ENCODE results near the gene NR2F1-AS1.
A peak's percentile ranks its signal among the peaks of the same experiment; 100 is the strongest.

NR2F1-AS1 gene

GRCh38 chr5:93582677-93583438 is 1.8 kb upstream of the NR2F1-AS1 start, which contains the start of gene NR2F1:
Gene NR2F1 (plus strand): TSS chr5:93583222. CDS start chr5:93585024, 1,802 bp downstream.
- TF ChIP-seq RARB (CRISPR knock-in tag; IDR thresholded peaks at IDR 0.05): no peak
- TF ChIP-seq POU6F1 (CRISPR knock-in tag; IDR thresholded peaks at IDR 0.05; ENCODE audit: borderline replicate concordance, low read depth): no peak
- TF ChIP-seq PPARA (CRISPR knock-in tag; IDR thresholded peaks at IDR 0.05; ENCODE audit: borderline replicate concordance): no peak
- TF ChIP-seq ISL1 (CRISPR knock-in tag; IDR thresholded peaks at IDR 0.05): no peak
- no peak for TF ChIP-seq CSDC2 (CRISPR knock-in tag; IDR thresholded peaks at IDR 0.05)
- no peak; the same call in 1 of the 2 replicates for TF ChIP-seq CSRNP3 (CRISPR knock-in tag; IDR thresholded peaks at IDR 0.05)
- TF ChIP-seq TOX (CRISPR knock-in tag; IDR thresholded peaks at IDR 0.05; ENCODE audit: borderline replicate concordance): 0 out of 2 replicates have a peak, but pooled peaks have one; percentile 21
- no peak for TF ChIP-seq ESRRG (CRISPR knock-in tag; IDR thresholded peaks at IDR 0.05)
- TF ChIP-seq ZNF8 (CRISPR knock-in tag; IDR thresholded peaks at IDR 0.05): peak; percentile 25; the same call in 1 of the 2 replicates
- no peak; the same call in 1 of the 2 replicates for TF ChIP-seq ZFP3 (CRISPR knock-in tag; IDR thresholded peaks at IDR 0.05)
- TF ChIP-seq SNAI2 (CRISPR knock-in tag; IDR thresholded peaks at IDR 0.05): no peak
- peak; percentile 99 for TF ChIP-seq PATZ1 (CRISPR knock-in tag; IDR thresholded peaks at IDR 0.05; ENCODE audit: borderline replicate concordance)
- TF ChIP-seq CREB5 (CRISPR knock-in tag; IDR thresholded peaks at IDR 0.05; ENCODE audit: low read depth): no peak
- no peak for TF ChIP-seq BACH2 (CRISPR knock-in tag; IDR thresholded peaks at IDR 0.05; ENCODE audit: borderline replicate concordance)
- no peak for TF ChIP-seq ZNF565 (CRISPR knock-in tag; conservative IDR thresholded peaks at IDR 0.05; ENCODE audit: low read depth)
- TF ChIP-seq OSR1 (CRISPR knock-in tag; IDR thresholded peaks at IDR 0.05): no peak
- TF ChIP-seq ARNTL (CRISPR knock-in tag; IDR thresholded peaks at IDR 0.05; ENCODE audit: borderline replicate concordance, low read depth): no peak
- no peak for TF ChIP-seq GLIS3 (CRISPR knock-in tag; IDR thresholded peaks at IDR 0.05)
- TF ChIP-seq ZFP30 (CRISPR knock-in tag; IDR thresholded peaks at IDR 0.05): no peak
- no peak for TF ChIP-seq ZC3H10 (CRISPR knock-in tag; IDR thresholded peaks at IDR 0.05)
- no peak for TF ChIP-seq TCF4 (CRISPR knock-in tag; IDR thresholded peaks at IDR 0.05; ENCODE audit: borderline replicate concordance)
- peak; percentile 64; the same call in 1 of the 2 replicates for TF ChIP-seq TSHZ2 (CRISPR knock-in tag; IDR thresholded peaks at IDR 0.05)
- peak; percentile 94 for TF ChIP-seq ZNF70 (CRISPR knock-in tag; IDR thresholded peaks at IDR 0.05)
- ATAC-seq: peak; percentile 63

- no peak for ATAC-seq
- TF ChIP-seq SNAI2 (CRISPR knock-in tag; IDR thresholded peaks at IDR 0.05): no peak
- TF ChIP-seq TOX (CRISPR knock-in tag; IDR thresholded peaks at IDR 0.05; ENCODE audit: borderline replicate concordance): no peak
- TF ChIP-seq ZNF70 (CRISPR knock-in tag; IDR thresholded peaks at IDR 0.05): no peak
- TF ChIP-seq PATZ1 (CRISPR knock-in tag; IDR thresholded peaks at IDR 0.05; ENCODE audit: borderline replicate concordance): no peak
- TF ChIP-seq CREB5 (CRISPR knock-in tag; IDR thresholded peaks at IDR 0.05; ENCODE audit: low read depth): no peak
- no peak for TF ChIP-seq ESRRG (CRISPR knock-in tag; IDR thresholded peaks at IDR 0.05)
Measured at GRCh38 chr5:93582167-93582462, 1.1 kb upstream of the NR2F1-AS1 start.
